T47D (cell line): Measurements from ENCODE around the gene LLGL2.
"Not testable (repeated sequence)": the region's sequence is repeated elsewhere in the genome, so short reads cannot be mapped to it uniquely, and the experiment has no call there.

Experiments
- DNase-seq, 2 experiments: peaks; one replicate each; pipeline versions ENCODE4 v3.0.0 to v3.0.0-alpha.2; 2011 to 2012; ENCODE audit warnings: low read depth in 1 of 2, low spot score in 1 of 2
- JUND ChIP-seq: IDR thresholded peaks from 2 replicates; pipeline ENCODE4 v1.6.1; 2012; ENCODE audit warnings: low read depth
- in situ Hi-C: cut with HindIII; loops from 2 replicates; pipeline ENCODE4 v1.10.0; 2016; ENCODE audit warnings: low sequenced_read_pairs, low pct_unique_long_range_greater_than_20kb

The LLGL2 gene

GRCh38 chr17:75515496-75516254 is 9.8 kb upstream of the LLGL2 start, which contains the start of gene CASKIN2:
TSS of gene CASKIN2 (minus strand) at chr17:75515537. CDS start at chr17:75513804, 1,733 bp downstream.
- no peak for TF ChIP-seq JUND
- peak; percentile 97 to 100 for DNase-seq
- in situ Hi-C loops, result no loop called here

GRCh38 chr17:75516255-75516618 is 9.3 kb upstream of the LLGL2 start, which contains the start of gene TSEN54:
TSS of gene TSEN54 (plus strand) at chr17:75516528. CDS start at chr17:75516561, 33 bp downstream.
- DNase-seq, result peak; percentile 95 to 98
- in situ Hi-C loops, result no loop called here
- no peak for TF ChIP-seq JUND

GRCh38 chr17:75516619-75517296 is 8.7 kb upstream of the LLGL2 start:
- in situ Hi-C loops, result no loop called here
- peak; percentile 26 to 51 for DNase-seq
- no peak for TF ChIP-seq JUND

DNA sequence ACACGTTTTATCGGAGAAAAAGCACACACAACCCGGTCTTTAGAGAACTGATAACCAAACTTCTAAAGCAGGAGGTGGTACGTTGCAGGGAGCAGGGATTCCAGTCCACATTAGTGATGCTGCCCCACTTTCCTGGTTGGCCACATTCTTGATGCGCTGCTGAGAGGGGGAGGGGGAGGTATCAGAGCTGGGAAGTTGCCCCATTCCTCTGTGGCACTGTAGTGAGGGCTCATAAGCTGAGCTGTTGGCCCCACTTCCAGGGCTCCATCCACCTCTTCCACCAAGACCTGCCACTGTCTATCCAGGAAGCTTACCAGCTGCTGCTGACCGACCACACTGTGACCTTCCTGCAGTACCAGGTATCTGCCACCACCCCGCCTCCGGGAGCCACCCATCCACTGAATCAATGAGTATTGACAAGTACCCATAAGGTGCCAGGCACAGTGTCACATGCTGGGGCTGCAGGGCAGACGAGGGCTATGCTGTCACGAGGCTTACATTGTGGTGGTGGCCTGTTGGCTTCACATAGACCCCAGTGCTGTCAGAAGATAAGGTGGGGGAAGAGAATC is 8.1 kb upstream of the LLGL2 start:
- in situ Hi-C loops, result no loop called here
- peak; percentile 59 to 64 for DNase-seq

DNA sequence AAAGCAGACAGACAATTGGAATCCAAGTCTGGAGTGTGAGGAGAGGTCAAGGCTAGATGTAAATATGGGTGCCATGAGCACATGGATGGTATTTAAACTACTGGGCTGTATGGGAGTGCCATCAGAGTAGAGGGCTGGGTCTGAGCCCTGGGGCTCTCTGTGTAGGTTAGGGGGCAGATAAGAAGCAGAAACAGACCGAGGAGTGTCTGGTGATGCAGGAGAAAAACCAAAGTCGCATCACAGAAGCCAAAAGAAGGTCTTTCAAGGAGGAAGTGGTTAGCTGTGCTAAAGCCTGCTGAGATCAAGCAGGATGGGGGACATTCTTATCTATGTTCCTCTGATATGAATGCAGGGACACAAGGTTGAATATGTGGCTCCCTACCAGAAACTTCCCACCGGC is 7.3 kb upstream of the LLGL2 start:
- in situ Hi-C loops, result no loop called here

More for the DNA sequence above, 8.1 kb upstream of the LLGL2 start:
- no peak for TF ChIP-seq JUND

DNA sequence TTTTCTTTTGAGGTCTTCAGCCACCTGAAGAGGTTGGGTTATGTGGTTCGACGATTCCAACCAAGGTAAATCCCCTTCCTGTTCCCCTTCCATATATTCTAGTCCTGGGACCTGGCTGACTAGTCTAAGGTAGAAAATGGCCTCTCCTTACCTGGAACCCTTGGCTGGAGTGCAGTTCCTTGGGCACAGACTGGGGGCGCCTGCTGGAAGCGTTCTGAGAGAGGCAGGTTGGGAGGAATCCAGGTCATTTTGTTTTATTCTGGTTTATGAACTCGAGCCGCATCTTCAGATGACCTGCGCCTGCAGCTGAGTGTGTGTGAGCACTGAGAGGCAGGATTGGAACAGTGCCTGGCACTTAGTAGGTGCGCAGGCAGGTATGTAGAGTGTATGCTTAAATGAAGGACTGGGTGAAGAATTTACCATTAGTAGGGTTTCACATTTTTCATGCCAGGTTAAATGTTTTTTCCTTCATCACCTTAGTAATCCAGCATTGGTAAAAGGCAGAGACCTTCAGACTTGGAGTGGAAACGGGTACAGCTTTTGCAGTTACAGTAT is 6.4 kb upstream of the LLGL2 start:
- peak in 1 of 2 experiments; percentile 29 for DNase-seq
- in situ Hi-C loops, result no loop called here
- TF ChIP-seq JUND, result no peak

More for the DNA sequence above, 7.3 kb upstream of the LLGL2 start:
- no peak for TF ChIP-seq JUND
- DNase-seq, result no peak

DNA sequence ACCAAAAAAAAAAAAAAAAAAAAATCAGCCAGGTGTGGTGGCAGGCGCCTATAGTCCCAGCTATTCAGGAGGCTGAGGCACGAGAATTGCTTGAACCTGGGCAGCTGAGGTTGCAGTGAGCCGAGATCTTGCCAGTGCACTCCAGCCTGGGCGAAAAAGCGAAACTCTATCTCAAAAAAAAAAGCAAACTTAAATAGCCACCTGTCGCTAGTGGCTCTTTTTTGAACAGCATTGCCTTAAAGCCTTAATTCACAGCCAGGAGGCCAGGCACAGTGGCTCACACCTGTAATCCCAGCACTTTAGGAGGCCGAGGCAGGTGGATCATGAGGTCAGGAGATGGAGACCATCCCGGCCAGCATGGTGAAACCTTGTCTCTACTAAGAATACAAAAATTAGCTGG is 5.1 kb upstream of the LLGL2 start:
- DNase-seq, in situ Hi-C loops: not testable (repeated sequence)

- in situ Hi-C loops, result no loop called here
- no peak for DNase-seq
- no peak for TF ChIP-seq JUND
Observed at GRCh38 chr17:75521290-75521689, 4.2 kb upstream of the LLGL2 start.

GRCh38 chr17:75521951-75522727 is 3.4 kb upstream of the LLGL2 start:
- in situ Hi-C loops, result no loop called here
- DNase-seq, result no peak
- TF ChIP-seq JUND, result no peak

- no peak for TF ChIP-seq JUND
- no peak for DNase-seq
- in situ Hi-C loops, result no loop called here
Observed at GRCh38 chr17:75523647-75524046, 1.9 kb upstream of the LLGL2 start.

DNA sequence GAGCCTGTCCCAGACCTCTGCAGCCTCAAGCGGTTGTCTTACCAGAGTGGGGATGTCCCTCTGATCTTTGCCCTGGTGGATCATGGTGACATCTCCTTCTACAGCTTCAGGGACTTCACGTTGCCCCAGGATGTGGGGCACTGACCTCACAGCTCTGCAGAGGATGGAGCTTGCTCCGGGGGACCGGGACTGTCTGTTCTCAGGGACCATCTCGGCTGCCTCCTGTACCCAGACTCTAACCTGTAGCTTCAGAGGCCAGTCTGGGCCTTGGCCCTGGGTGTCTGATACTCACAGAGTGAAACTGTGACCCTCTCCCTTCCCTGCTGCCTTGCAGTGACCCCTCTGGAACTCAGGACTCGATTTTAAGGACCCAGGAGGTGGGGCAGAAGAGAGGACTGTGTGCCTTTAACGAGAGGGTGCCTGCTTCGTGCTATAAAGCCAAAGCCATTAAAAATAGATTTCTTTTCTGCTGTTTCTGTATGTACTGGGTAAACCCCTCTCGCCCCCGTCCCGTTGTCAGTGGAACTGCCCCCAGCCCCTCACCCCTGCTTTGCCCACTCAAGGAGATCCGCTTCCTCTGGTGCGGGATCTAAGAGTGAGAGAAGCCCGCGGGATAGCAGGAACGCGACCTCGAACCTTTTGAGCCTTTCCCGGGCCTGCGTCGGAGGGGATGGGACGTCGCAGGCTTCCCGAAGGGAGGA is 1.1 kb upstream of the LLGL2 start:
- in situ Hi-C loops, result no loop called here
- no peak for TF ChIP-seq JUND
- no peak for DNase-seq
